Neutrophil (primary cell): ENCODE measurements around the gene RMI2.

Experiments
- H3K27ac ChIP-seq: fragments of 200-600 bp; sonication (generic); 2 replicates; pipeline ENCODE4 v1.5.1; 2016; ENCODE audit warnings: mild to moderate bottlenecking, moderate library complexity
- H3K27me3 ChIP-seq: fragments of 200-600 bp; sonication (generic); 2 replicates; pipeline ENCODE4 v1.6.0; 2016; ENCODE audit warnings: mild to moderate bottlenecking
- H3K36me3 ChIP-seq: fragments of 200-600 bp; sonication (generic); 2 replicates; pipeline ENCODE4 v1.5.1; 2017
- H3K4me1 ChIP-seq, 2 experiments: fragments of 200-600 bp in 1 of 2; sonication (generic) in 1 of 2; 1 replicate in 1 of 2; 2 replicates in 1 of 2; pipeline versions ENCODE4 v1.5.1 to v1.6.1; 2013 to 2016; ENCODE audit warnings: low read depth in 1 of 2, low read length in 1 of 2, mild to moderate bottlenecking in 1 of 2, moderate library complexity in 1 of 2; ENCODE audit not compliant: control insufficient read depth in 1 of 2, insufficient read depth in 1 of 2
- H3K4me3 ChIP-seq, 2 experiments: fragments of 200-600 bp in 1 of 2; sonication (generic) in 1 of 2; 1 replicate in 1 of 2; 2 replicates in 1 of 2; pipeline ENCODE4 v1.5.1; 2013 to 2016; ENCODE audit warnings: low read depth in 1 of 2, low read length in 1 of 2, mild to moderate bottlenecking in 1 of 2, moderate library complexity in 1 of 2
- H3K9me3 ChIP-seq: fragments of 200-600 bp; sonication (generic); 2 replicates; pipeline ENCODE4 v1.5.1; 2016
- TF ChIP-seq, protein P1 (sequence below): fragments of 200-600 bp; sonication (generic); IDR thresholded peaks from 2 replicates; pipeline ENCODE4 v1.5.1; 2016; ENCODE audit warnings: antibody characterized with exemption

Gene RMI2

GRCh38 chr16:11386791-11387546, 41.7 kb downstream of the RMI2 start:
- Histone ChIP-seq H3K27ac (no peak overlapping the region), H3K9me3 (no peaks in the 10 kb centered on the region), H3K36me3 (peaks cover 28% of the 10 kb centered on the region), H3K4me1 (no peaks in the 10 kb centered on the region), H3K27me3 (peaks cover 9% of the 10 kb centered on the region), H3K4me3 (no peak overlapping the region)
- TF ChIP-seq, protein P1, sequence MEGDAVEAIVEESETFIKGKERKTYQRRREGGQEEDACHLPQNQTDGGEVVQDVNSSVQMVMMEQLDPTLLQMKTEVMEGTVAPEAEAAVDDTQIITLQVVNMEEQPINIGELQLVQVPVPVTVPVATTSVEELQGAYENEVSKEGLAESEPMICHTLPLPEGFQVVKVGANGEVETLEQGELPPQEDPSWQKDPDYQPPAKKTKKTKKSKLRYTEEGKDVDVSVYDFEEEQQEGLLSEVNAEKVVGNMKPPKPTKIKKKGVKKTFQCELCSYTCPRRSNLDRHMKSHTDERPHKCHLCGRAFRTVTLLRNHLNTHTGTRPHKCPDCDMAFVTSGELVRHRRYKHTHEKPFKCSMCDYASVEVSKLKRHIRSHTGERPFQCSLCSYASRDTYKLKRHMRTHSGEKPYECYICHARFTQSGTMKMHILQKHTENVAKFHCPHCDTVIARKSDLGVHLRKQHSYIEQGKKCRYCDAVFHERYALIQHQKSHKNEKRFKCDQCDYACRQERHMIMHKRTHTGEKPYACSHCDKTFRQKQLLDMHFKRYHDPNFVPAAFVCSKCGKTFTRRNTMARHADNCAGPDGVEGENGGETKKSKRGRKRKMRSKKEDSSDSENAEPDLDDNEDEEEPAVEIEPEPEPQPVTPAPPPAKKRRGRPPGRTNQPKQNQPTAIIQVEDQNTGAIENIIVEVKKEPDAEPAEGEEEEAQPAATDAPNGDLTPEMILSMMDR, result no peak

DNA sequence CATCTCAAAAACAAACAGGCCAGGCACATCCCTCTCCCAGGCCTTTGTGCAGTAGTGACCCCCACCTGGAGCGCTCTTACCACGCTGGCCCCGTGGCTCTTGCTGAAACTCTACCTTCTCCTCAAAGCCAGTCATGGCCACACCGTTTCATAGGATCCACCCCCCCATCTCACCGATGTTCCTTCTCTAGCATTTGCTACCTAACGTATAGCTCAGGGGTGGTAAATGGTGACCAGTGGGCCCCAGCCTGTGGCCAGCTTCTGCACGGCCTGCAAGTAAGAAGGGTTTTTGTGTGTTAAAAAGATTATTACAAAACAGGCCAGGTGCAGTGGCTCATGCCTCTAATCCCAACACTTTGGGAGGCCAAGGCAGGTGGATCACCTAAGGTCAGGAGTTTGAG, 43.8 kb downstream of the RMI2 start:
- Histone ChIP-seq H3K27ac (no peak overlapping the region), H3K4me3 (no peak overlapping the region), H3K27me3 (peaks cover 9% of the 10 kb centered on the region), H3K4me1 (no peaks in the 10 kb centered on the region), H3K9me3 (no peaks in the 10 kb centered on the region), H3K36me3 (peaks cover 18% of the 10 kb centered on the region)
- TF ChIP-seq, protein P1, result no peak

DNA sequence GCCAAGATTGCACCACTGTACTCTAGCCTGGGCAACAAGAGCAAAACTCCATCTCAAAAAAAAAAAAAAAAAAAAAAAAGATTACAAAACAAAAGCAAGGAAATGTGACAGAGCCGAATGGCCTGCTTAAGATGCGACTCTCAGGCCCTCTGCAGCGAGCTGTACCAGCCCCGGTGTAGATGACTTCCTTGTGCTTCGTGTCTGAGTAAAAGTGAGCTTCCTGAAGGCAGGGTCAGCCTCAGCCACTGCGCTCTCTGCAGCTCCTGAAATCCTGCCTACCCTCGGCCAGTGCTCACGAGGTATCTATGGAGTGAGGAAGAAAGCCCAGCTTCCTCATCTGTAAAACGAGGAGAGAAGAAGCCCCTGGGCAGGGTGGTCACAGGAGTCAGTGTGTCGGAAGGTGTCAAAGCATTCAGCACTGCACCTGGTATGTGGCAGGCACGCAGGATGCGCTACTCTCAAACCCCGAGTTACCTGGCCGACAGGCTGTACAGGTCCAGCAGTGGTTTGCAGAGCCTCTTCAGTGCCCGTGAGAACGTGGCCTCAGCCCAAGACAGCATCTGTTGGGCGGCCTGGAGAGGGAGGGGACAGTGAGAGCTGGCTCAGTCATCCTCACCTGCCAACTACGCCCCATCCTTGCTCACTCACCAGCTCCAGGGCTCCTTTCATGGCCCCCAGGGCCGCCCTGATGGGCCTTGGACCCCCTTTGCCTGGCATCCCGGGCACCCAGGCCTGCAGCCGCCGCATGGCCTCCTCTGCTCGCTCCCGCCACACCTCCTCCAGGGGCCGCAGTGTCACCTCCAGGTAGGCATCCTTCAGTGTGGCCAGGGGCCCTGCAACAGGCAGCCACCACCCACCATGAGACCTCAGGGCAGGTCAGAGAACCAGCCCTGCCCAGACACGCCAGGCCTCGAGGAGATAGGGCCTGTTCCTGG, 44.6 kb downstream of the RMI2 start:
- H3K27me3 ChIP-seq, result peaks cover 9% of the 10 kb centered on the region
- peaks cover 10% of the 10 kb centered on the region for H3K36me3 ChIP-seq
- H3K27ac ChIP-seq, result no peak overlapping the region
- no peaks in the 10 kb centered on the region for H3K4me1 ChIP-seq
- TF ChIP-seq, protein P1, result no peak
- H3K9me3 ChIP-seq, result no peaks in the 10 kb centered on the region
- no peak overlapping the region for H3K4me3 ChIP-seq

DNA sequence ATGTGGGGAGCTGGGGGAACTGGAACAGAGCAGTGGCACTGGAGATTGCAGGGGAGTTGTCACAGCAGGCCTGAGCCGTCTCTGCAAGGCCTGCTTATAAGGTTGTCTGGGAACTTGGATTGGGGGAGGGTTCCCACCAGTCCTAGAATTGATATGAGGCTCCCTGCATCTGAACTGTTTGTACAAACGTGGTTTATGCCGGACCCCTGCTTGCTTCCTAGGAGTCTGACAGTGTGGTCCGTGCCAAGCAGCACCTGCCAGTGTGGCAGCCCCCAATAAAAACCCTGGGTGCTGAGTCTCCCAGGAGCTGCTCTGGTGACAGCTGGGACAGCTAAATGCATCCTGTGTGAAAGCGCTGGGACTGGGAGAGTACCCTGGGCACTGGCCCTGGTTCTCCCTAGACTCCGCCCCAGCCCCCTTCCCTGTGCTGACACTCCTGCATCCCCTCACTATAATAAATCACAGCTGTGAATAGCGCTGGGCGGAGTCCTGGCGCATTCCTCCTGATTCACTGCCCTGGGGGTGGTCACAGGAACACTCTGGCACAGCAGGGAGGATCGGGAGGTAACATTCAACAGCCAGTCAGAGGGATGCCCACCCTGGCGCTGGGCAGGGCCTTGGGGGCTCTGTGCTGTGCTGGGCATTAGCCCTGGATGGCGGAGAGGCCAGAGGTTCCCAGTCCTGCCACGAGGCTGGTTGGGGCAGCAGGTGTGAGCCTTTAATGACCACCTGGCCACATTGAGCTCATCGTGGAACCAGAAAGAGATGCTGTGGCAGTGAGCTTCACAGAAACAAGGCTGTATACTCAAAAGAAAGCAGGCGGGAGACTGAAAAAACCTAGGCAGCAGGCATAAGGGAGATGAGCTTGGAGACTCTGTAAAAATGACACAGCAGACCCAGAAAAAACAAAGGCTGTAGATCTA, 45.6 kb downstream of the RMI2 start:
- Histone ChIP-seq H3K4me3 (no peak overlapping the region), H3K27ac (no peak overlapping the region), H3K27me3 (peaks cover 9% of the 10 kb centered on the region), H3K9me3 (no peaks in the 10 kb centered on the region), H3K36me3 (peaks cover 7% of the 10 kb centered on the region), H3K4me1 (no peaks in the 10 kb centered on the region)
- TF ChIP-seq, protein P1, result no peak

- H3K4me3 ChIP-seq, result no peak overlapping the region
- H3K4me1 ChIP-seq, result no peaks in the 10 kb centered on the region
- no peaks in the 10 kb centered on the region for H3K9me3 ChIP-seq
- H3K27ac ChIP-seq, result no peak overlapping the region
- TF ChIP-seq, protein P1, result no peak
- peaks cover 9% of the 10 kb centered on the region for H3K27me3 ChIP-seq
- H3K36me3 ChIP-seq, result peaks cover 5% of the 10 kb centered on the region
Observed at GRCh38 chr16:11391576-11391975, 46.3 kb downstream of the RMI2 start.
